ENCODE measurements around the gene MANBA.
"Not testable (repeated sequence)": the region's sequence is repeated elsewhere in the genome, so short reads cannot be mapped to it uniquely, and the experiment has no call there.

Gene MANBA

DNA sequence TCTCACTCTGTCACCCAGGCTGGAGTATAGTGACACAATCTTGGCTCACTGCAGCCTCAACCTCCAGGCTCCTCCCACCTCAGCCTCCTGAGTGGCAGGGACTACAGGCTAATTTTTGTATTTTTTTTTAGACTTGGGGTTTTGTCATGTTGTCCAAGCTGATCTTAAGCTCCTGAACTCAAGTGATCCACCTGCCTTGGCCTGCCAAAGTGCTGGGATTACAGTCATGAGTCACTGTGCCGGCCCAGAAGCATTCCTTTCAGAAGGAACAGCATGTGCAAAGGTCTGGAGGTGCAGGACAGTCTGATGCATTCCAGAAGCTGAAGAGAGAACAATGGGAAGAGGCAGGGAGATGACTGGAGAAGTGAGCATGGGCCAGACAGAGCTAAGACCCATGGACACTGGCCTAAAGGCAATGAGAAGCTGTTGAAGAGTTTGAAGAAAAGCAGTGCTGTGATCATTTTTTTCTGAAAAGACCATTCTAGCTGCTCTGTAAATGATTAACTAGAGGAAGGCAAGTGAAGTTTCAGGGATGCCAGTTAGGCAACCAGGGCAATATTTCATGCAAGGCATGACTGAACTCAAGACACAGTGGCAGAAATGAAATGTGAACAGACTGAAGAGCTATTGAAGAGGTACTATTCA, 43.2 kb downstream of the MANBA start:
- H3K27ac Mint-ChIP-seq: no peak overlapping the region
- no peak overlapping the region for H3K4me3 Mint-ChIP-seq
- H3K36me3 Mint-ChIP-seq: peaks cover 7% of the 10 kb centered on the region
- H3K4me1 Mint-ChIP-seq: peaks cover 5% of the 10 kb centered on the region
- no peak for DNase-seq (ENCODE audit: low spot score in 2 of 2)
- H3K9me3 Mint-ChIP-seq: no peaks in the 10 kb centered on the region
- ATAC-seq: peak; percentile 24

- Mint-ChIP-seq H3K27ac (no peak overlapping the region), H3K4me3 (no peak overlapping the region), H3K36me3 (no peaks in the 10 kb centered on the region), H3K9me3 (no peaks in the 10 kb centered on the region), H3K4me1 (peaks cover 5% of the 10 kb centered on the region)
- DNase-seq (ENCODE audit: low spot score in 2 of 2) (no peak), ATAC-seq (no peak)
Observed at GRCh38 chr4:102715057-102715456, 45.7 kb downstream of the MANBA start.

GRCh38 chr4:102713774-102714173, 47.0 kb downstream of the MANBA start:
- H3K4me3 Mint-ChIP-seq; H3K27ac Mint-ChIP-seq; H3K9me3 Mint-ChIP-seq; H3K36me3 Mint-ChIP-seq; H3K4me1 Mint-ChIP-seq; DNase-seq (ENCODE audit: low spot score in 2 of 2); ATAC-seq: not testable (repeated sequence)

GRCh38 chr4:102713096-102713495, 47.7 kb downstream of the MANBA start:
- Mint-ChIP-seq H3K9me3 (no peaks in the 10 kb centered on the region), H3K27ac (no peak overlapping the region), H3K4me1 (peaks cover 5% of the 10 kb centered on the region), H3K36me3 (no peaks in the 10 kb centered on the region), H3K4me3 (no peak overlapping the region)
- DNase-seq (ENCODE audit: low spot score in 2 of 2): no peak
- ATAC-seq: no peak

DNA sequence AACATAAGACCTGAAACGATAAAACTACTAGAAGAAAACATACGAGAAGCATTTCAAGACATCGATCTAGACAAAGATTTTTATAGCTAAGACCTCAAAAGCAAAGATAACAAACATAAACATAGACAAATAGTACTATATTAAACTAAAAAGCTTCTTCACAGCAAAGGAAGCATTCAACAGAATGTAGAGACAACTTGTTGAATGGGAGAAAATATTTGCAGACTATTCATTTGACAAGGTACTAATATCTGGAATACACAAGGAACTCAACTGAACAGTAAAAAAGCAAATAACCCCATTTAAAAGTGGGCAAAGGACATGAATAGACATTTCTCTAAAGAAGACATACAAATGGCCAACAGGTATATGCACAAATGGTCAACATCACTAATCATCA, 49.8 kb downstream of the MANBA start:
- Mint-ChIP-seq H3K4me3 (no peak overlapping the region), H3K4me1 (no peaks in the 10 kb centered on the region), H3K9me3 (no peaks in the 10 kb centered on the region), H3K27ac (no peak overlapping the region), H3K36me3 (no peaks in the 10 kb centered on the region)
- DNase-seq (ENCODE audit: low spot score in 2 of 2) (no peak), ATAC-seq (no peak)

DNA sequence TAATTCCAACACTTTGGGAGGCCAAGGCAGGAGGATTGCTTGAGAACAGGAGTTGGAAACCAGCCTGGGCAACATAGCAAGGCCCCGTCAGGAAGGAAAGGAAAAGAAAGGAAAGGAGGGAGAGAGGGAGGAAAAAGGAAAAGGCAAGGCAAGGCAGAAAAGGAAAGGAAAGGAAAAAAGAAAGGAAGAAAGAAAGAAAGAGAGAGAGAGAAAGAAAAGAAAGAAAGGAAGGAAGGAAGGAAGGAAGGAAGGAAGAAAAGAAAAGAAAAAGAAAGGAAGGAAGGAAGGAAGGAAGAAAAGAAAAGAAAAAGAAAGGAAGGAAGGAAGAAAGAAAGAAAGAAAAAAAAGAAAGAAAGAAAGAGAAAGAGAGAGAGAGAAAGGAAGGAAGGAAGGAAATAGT, 51.7 kb downstream of the MANBA start:
- not testable (repeated sequence) for DNase-seq (ENCODE audit: low spot score in 2 of 2); ATAC-seq; H3K4me3 Mint-ChIP-seq; H3K4me1 Mint-ChIP-seq; H3K9me3 Mint-ChIP-seq; H3K36me3 Mint-ChIP-seq; H3K27ac Mint-ChIP-seq

- Mint-ChIP-seq H3K9me3 (no peaks in the 10 kb centered on the region), H3K4me1 (peaks cover 4% of the 10 kb centered on the region), H3K36me3 (no peaks in the 10 kb centered on the region), H3K27ac (no peak overlapping the region), H3K4me3 (no peak overlapping the region)
- no peak for ATAC-seq
- DNase-seq (ENCODE audit: low spot score in 2 of 2): no peak
Observed at GRCh38 chr4:102707150-102707549, 53.6 kb downstream of the MANBA start.

DNA sequence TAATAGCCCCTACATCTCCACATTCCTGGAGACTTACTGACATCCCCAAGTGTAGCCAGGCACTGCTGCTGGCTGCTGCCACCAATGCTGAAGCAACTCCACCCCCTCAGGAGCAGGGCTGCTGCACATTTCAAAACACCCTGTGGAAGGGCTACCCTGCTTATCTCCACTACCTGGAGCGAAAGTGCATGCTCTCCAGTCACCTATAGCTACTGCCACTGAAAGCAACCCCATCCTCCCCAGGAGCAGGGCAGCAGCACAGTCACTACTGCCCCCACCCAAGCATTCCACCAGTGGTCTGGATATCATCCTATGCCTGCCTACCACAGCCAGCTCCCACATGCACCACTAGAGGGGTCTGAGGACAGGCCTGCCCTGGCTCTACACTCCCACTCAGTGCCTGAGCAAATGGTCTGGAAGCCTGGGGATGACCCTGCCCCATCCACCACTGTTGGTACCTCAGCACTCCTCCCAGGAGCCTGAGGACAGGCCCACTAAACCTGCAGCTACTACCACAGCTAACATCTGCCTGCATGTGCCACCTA, 55.3 kb downstream of the MANBA start:
- Mint-ChIP-seq H3K36me3 (no peaks in the 10 kb centered on the region), H3K4me3 (no peak overlapping the region), H3K4me1 (peaks cover 4% of the 10 kb centered on the region), H3K27ac (no peak overlapping the region), H3K9me3 (no peaks in the 10 kb centered on the region)
- DNase-seq (ENCODE audit: low spot score in 2 of 2) (no peak), ATAC-seq (no peak)

DNA sequence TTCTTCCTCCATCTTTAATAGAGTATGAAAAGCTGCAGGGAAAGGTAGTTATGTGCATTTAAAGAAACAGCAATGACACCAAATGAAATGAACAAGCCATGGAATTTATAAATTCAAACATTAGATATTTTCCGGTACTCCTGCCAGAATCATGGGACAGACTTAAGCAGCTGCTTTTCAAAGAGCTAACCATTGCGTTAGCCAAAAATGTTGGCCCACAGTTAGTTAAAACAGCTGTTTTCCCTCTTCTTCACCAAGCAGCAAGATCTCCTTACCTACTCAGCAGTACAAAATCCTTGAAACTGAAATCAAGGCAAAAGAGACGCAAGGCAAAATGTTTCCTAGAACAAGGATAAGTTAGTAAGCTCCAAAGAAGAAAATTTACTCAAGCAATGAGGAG, 64.0 kb downstream of the MANBA start:
- H3K36me3 Mint-ChIP-seq: no peaks in the 10 kb centered on the region
- no peaks in the 10 kb centered on the region for H3K4me1 Mint-ChIP-seq
- DNase-seq (ENCODE audit: low spot score in 2 of 2) (no peak), ATAC-seq (no peak)
- no peaks in the 10 kb centered on the region for H3K9me3 Mint-ChIP-seq
- H3K27ac Mint-ChIP-seq: no peak overlapping the region
- H3K4me3 Mint-ChIP-seq: no peak overlapping the region

- no peak for ATAC-seq
- peaks cover 4% of the 10 kb centered on the region for H3K36me3 Mint-ChIP-seq
- H3K27ac Mint-ChIP-seq: no peak overlapping the region
Observed at GRCh38 chr4:102694791-102695190, 66.0 kb downstream of the MANBA start.

GRCh38 chr4:102693861-102694260, 66.9 kb downstream of the MANBA start:
- no peak for DNase-seq (ENCODE audit: low spot score in 2 of 2)
- H3K36me3 Mint-ChIP-seq: peaks cover 6% of the 10 kb centered on the region
- no peak overlapping the region for H3K27ac Mint-ChIP-seq
- no peaks in the 10 kb centered on the region for H3K9me3 Mint-ChIP-seq
- no peak for ATAC-seq
- H3K4me1 Mint-ChIP-seq: no peaks in the 10 kb centered on the region
- no peak overlapping the region for H3K4me3 Mint-ChIP-seq

More at GRCh38 chr4:102694791-102695190, 66.0 kb downstream of the MANBA start:
- Mint-ChIP-seq H3K4me1 (no peaks in the 10 kb centered on the region), H3K9me3 (no peaks in the 10 kb centered on the region), H3K4me3 (no peak overlapping the region)
- DNase-seq (ENCODE audit: low spot score in 2 of 2): no peak

GRCh38 chr4:102693262-102693850, 67.4 kb downstream of the MANBA start:
- H3K36me3 Mint-ChIP-seq: peaks cover 6% of the 10 kb centered on the region
- ATAC-seq: no peak
- no peak overlapping the region for H3K27ac Mint-ChIP-seq
- no peaks in the 10 kb centered on the region for H3K9me3 Mint-ChIP-seq
- DNase-seq (ENCODE audit: low spot score in 2 of 2): no peak
- H3K4me1 Mint-ChIP-seq: no peaks in the 10 kb centered on the region
- no peak overlapping the region for H3K4me3 Mint-ChIP-seq

GRCh38 chr4:102692474-102692873, 68.3 kb downstream of the MANBA start:
- Mint-ChIP-seq H3K36me3 (peaks cover 6% of the 10 kb centered on the region), H3K27ac (no peak overlapping the region), H3K4me3 (no peak overlapping the region), H3K9me3 (no peaks in the 10 kb centered on the region), H3K4me1 (no peaks in the 10 kb centered on the region)
- no peak for DNase-seq (ENCODE audit: low spot score in 2 of 2)
- no peak for ATAC-seq

- Mint-ChIP-seq H3K4me3 (no peak overlapping the region), H3K4me1 (no peaks in the 10 kb centered on the region), H3K9me3 (no peaks in the 10 kb centered on the region), H3K36me3 (peaks cover 6% of the 10 kb centered on the region), H3K27ac (no peak overlapping the region)
- peak; percentile 37 for ATAC-seq
- DNase-seq (ENCODE audit: low spot score in 2 of 2): no peak
Observed at GRCh38 chr4:102687982-102688433, 72.8 kb downstream of the MANBA start.

GRCh38 chr4:102687373-102687981, 73.3 kb downstream of the MANBA start:
- H3K27ac Mint-ChIP-seq: no peak overlapping the region
- no peaks in the 10 kb centered on the region for H3K9me3 Mint-ChIP-seq
- H3K4me3 Mint-ChIP-seq: no peak overlapping the region
- DNase-seq (ENCODE audit: low spot score in 2 of 2): no peak
- H3K36me3 Mint-ChIP-seq: peaks cover 6% of the 10 kb centered on the region
- H3K4me1 Mint-ChIP-seq: no peaks in the 10 kb centered on the region
- peak; percentile 75 for ATAC-seq

DNA sequence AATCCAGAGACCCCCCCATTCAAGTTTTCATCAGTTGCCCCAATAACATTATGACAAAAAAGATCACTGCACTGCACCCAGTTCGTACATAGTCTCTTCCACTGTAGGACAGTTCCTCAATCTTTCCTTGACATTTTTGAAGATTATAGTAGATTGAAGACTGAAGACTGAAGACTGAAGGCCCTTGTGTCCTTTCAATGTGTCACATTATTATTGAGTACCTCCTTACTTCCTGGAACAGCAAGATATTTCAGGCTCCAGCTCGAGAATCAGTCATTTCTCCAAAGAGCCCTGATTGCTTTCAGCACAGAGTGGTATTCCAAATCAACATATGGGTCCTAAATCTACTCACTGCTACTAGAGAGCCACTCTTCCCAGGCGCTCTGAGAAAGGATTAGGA, 75.0 kb downstream of the MANBA start:
- Mint-ChIP-seq H3K4me1 (no peaks in the 10 kb centered on the region), H3K9me3 (no peaks in the 10 kb centered on the region), H3K36me3 (peaks cover 6% of the 10 kb centered on the region), H3K27ac (no peak overlapping the region), H3K4me3 (no peak overlapping the region)
- ATAC-seq (no peak), DNase-seq (ENCODE audit: low spot score in 2 of 2) (no peak)

Data from stimulated activated effector memory CD8-positive, alpha-beta T cell treated with anti-CD3 and anti-CD28 coated beads, Interleukin-12 subunit alpha, Interleukin-12 subunit beta, amount 100 ng/mL, for 72 hours (primary cell).